Fibroblast of skin of left quadriceps (primary cell): ENCODE measurements around the gene IQCH.
"Not testable (repeated sequence)": the region's sequence is repeated elsewhere in the genome, so short reads cannot be mapped to it uniquely, and the experiment has no call there.

ENCODE experiments used
- DNase-seq, 2 experiments: peaks; one replicate each; pipeline ENCODE4 v3.0.0-alpha.2; 2013; ENCODE audit warnings: low read depth in 2 of 2

The IQCH gene

DNA sequence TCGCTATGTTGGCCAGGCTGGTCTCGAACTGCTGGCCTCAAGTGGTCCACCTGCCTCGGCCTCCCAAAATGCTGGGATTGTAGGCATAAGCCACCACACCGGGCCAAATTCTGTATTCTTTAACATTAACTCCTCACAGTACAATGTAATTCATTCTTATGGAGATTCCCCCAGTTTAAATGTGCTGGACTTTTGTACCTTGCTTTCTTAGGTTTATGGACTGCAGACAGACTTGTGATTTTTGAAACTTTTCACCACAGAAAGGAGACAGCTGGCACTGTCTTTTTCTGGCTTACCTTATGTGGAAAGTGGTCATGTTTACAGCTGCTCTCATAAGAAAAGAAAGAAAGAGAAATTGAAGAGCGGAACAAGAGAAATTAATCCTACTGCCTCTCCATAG is 103.8 kb downstream of the IQCH start:
- no peak for DNase-seq

DNA sequence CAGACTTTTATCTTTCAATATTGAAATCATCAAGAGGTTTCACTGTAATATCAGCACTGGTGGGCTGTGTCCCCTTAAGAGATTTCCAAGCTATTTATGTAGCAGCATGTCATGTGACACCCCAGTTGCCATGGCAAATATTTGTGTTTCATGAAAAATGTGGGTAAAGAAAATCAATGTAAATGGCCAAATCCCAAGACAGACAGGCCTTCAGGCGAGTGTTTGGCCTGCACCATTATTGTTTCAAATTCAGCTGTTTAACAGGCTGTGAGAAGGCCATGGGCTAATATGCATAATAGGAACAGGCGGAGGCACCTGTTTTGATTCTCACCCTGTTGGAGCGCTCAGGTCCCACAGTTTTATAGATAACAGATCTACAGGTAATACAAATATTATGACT is 104.2 kb downstream of the IQCH start:
- no peak for DNase-seq

DNA sequence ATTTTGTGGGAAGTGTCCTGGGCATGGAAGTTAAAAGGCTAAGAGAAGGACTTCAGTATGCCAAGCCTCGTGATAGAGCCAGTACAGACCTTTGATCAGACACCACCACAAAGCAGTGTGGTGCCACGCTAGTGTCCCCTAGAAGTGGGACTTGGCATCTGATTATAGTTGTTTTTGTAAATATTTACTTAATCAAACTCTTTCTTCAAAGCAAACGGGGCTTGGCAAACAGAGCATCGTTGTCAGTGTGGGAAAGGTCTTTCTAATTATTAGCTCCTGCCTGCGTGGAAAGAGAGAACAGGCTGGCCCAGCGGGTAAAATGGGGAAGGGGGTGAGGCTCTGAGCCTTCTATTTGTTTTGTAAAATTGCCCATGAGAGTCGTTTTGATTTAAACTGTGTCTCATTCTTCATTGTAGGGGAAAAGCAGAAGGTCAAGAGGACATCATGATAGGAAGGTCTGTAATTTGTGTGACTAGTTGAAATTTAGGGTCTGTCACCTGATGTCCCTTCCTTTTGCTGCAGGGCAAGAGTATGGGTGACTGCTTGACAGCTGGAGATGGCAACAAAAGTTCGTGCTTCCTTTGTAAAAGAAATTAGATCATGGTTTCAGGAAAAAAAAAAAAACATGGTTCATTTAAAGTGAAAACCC is 105.0 kb downstream of the IQCH start:
- no peak for DNase-seq

DNA sequence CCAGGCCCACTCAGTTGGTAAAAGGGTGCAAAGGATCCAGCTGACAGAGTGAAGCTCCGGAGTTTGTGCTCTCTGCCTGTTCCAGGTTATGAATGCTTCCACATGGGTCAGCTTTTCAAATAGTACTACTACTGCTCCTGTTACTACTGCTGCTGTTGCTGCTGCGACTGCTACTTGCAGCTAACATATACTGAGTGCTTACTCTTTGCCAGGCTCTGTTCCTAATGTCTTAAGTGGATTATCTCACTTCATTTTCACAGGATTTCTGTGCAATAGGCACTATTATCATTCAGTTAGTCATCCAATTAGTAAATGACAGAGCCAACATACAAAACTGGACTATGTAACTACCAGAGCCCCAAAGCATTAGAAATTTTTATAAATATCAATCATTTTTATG is 106.5 kb downstream of the IQCH start:
- DNase-seq, result no peak

DNA sequence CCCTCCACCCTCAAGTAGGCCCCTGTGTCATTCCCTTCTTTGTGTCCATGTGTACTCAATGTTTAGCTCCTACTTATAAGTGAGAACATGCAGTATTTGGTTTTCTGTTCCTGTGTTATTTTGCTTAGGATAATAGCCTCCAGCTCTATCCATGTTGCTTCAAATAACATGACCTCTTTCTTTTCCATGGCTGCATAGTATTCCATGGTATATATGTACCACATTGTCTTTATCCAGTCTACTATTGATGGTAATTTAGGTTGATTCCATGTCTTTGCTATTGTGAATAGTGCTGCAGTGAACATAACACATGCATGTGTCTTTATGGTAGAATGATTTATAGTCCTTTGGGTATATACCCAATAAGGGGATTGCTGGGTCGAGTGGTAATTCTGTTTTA is 109.1 kb downstream of the IQCH start:
- not testable (repeated sequence) for DNase-seq

DNA sequence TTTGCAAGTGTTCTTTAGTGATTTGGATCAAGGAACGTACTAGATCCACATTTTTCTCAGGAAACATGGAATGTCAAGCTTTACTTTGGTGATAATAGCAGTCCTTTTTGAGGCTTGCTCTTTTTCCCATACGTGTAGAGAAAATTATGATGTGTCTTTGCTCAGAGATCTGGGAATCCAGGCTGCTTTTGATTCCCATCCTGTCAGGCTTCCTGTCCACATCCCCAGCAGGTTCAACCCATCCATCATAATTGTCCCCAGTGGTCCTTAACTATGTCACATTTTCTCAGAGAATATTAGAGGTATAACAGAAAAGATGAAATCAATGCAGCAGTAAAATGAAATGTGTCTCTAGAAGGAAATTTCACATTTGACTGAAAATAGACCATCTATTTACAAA is 111.4 kb downstream of the IQCH start:
- DNase-seq, result no peak

DNA sequence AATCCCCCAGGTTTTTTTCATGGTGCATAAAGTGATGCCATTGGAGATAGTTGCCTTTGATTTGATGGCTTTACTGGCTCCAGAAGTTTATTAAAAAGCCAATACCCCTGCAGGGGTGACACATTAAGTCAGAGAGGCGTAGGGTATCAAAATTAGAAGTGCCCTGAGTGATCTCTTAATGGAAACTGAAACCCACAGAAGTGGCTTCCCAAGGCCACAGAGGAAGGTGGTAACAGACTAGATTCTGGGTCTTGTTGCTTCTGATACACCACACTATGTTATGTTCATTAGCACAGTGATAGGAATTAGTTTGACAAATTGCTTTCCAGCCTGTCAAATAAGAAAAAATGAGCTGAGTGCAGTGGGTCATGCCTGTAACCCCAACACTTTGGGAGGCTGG is 112.3 kb downstream of the IQCH start:
- DNase-seq, result no peak

DNA sequence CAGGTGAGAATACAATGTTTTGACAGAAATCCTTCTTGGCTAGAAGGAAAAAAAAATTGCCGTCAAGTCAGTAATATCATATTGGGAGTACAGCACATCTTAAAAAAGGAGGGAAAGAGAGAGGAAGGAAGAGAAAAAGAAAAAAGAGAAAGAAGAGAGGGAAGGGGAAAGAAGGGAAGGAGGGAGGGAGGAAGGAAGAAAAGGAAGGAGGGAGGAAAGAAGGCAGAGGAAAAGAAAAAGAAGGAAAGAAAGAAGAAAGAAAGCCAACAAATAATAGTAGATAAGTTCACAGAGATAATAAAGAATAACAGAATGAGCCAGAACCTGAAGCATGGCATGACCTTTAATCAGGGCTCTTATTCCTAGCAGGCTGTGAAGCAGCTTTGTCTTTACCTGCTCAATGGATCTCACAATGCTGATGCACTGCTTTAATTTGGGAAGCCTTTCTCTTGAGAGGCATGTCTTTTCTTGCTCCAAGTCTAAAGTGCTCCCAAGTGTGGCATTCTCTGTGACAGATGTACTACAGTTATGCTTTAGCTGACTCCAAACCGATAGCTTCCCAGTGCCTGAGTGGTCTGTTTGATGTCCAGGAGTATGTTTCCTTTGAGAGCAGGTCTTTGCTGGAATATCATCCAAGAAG is 114.9 kb downstream of the IQCH start:
- DNase-seq, result no peak

DNA sequence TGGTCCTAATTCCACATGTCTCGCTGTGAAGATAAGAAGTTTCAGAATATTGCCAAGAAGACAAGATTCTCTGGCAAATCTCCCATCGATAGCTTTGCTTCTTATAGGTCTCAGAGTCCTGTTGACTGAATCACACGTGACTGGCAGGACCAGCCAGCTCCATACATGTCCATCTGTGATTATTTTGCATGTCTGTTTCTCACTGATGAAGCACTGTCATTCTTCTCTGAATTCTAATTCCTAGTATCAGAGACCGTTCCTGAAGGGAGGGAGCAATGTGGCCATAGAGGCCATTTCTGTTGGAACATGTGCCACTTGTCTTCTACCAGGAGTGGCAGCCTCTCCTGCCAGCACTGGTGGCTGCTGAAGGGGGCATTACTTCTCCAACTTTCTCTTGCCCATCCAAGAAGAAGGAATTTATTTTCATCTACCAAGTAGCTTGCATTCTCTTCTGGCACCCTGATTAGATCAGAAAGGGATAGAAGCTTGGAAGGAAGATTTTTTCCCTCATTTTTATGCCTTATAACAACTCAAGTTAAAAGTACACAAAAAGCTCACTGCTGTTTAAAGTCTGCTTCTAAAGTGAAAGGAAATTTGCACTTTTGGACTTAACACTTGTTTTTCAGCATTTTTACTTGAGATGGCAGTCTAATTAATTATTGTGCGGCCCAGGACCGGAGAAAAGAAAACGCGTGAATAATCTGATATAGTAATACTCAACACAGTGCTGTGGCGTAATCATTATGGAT is 115.8 kb downstream of the IQCH start:
- DNase-seq, result no peak

DNA sequence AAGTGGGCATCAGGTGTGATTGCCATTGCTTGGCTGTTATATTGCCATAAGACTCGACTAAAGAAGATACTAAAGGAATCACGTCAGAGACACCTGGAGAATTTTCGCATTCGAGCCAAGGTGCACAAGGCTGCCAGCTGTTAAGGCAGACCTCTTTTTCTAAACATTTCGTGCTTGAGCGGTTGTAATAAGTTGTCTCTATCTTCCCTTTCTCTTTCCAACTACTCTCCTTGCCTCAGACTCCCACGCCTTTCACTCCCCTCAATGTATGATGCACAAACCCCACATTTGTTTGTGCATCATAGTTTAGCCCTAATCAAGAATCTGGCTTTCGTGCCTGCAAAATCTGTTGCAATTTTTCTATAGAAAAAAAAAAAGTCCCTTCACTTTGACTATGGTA is 118.0 kb downstream of the IQCH start:
- DNase-seq, result no peak

DNA sequence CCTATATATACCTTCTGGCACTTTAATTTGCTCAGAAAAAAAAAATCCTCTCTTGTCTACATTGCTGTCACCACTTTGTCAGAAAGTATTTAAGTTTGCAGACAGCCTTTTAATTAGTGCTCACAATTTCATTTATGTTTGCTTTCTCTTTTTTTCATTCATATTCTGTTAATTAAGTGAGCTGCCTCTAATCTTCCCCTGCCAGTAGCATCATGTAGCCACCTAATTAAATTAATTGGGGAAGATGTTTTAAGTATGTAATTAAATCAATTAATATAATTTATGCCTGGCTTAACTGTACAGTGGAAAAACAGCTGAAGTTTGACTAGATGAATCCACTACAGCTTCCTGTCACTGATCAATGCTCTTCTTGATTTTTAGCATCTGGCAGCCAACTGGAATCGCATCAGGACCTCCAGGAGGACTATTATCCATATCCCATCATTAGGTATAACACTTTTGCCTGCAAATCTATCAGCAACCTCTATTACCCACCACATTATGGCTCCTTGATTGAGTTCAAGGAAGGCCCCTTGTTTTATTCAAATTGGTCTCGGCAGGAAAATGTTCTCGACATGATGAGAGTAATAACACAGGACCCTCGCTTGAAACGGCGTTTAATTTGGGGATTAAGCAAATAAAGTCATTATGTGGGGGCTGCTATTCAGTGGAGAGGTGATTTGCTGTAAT is 118.5 kb downstream of the IQCH start:
- DNase-seq, result no peak

DNA sequence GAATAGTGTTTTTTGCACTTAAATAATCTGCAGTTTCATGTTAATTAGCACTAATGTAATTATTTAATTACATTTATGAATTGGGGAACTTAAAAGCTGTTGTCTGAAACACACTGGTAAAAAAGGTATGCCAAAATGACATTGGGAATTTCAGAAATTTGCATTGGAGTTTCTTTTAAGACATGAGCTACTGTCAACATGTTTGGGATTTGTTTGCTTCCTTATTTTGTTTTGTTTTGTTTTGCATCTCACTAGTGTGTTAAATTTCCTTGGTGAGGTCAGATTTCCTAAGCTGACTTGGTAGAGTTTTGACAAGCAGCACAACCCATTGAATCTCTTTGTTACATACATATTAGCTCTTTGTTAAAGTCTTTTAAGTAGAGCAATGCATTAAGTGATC is 119.4 kb downstream of the IQCH start:
- no peak for DNase-seq

DNA sequence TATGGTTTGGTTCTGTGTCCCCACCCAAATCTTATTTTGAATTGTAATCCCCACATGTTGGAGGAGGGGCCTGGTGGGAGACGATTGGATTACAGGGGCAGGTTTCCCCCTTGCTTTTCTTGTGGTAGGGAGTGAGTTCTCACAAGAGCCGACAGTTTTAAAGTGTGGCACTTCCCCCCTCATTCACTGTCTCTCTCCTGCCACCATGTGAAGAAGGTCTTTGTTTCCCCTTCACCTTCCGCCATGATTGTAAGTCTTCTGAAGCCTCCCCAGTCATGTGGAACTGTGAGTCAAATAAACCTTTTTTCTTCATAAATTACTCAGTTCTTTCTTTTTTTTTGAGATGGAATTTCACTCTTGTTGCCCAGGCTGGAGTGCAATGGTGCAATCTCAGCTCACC is 124.9 kb downstream of the IQCH start:
- no peak for DNase-seq

DNA sequence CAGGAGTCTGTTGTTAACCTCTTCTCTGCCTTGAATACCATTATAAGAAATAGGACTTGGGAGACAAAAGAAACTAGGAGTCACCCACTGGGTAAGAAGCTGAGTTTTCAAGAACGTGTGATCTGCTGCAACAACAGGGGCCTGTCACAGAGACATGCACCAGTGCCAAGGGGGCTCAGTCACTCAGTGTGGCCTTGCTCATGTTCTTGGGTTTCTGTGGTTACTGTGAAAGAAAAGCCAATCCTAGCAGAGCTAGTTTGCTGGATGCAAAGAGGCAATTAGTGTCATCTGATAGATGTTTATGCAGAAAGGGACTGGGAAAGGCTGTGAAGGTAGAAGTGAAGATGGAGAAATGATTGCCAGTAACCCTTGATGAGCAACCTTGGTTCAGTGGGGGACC is 126.3 kb downstream of the IQCH start:
- DNase-seq, result no peak

DNA sequence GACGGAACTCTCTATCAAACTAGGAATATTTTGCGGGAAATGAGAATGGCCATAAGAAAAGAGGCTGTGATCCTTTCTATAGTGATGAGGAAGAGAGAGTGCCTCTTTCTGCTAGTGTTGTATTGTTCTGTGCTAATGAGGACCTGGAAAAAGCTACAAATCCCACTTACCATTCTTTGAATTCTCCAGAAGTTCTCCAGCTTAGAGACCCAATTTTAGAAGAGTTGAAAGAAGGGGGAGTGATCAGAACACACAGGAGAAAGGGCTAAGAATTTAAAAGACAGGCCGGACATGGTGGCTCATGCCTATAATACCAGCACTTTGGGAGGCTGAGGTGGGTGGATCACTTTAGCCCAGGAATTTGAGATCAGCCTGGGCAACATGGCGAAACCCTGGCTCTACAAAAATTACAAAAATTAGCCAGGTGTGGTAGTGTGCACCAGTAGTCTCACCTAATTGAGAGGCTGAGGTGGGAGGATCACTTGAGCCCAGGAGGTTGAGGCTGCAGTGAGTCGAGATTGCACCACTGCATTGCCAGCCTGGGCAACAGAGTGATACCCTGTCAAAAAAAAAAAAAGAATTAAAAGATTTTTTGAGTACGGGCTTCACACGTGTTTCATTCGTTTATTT is 126.9 kb downstream of the IQCH start:
- no peak for DNase-seq

DNA sequence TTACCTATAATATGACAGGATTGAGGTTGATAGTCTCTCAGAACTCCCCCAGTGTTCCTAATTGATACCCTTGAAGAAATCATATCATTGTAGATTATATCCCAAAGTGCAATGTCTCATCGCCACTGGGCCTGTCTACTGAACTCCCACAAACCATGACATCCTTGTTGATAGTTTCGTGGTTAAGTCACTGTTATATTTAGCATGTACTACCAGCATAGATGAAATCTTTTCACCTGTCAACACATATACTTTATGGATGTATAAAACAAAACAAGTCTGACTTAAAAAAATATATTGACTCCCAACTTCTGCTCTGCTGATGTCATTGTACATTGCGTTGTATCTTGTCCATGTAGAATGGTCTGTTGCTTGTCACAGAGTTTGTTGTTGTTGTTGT is 128.1 kb downstream of the IQCH start:
- no peak for DNase-seq

DNA sequence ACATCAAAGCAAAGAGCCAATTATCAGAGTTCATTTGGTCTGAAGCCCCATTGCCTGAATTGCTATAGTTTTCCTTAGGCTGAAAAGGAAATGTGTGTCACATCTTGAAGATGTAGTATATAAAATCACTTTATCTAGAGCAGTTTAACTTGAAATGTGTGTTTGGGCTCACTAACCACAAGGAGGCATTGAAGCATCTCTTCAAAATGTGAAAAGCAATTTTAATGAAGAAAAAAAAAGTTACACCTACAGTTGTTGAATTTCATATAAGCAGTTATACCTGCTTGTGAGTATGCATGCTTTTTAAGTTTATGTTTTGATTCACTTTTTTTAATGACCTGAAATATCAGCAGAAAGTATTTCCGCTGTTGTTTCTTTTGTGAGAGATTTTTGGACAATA is 129.3 kb downstream of the IQCH start:
- no peak for DNase-seq

DNA sequence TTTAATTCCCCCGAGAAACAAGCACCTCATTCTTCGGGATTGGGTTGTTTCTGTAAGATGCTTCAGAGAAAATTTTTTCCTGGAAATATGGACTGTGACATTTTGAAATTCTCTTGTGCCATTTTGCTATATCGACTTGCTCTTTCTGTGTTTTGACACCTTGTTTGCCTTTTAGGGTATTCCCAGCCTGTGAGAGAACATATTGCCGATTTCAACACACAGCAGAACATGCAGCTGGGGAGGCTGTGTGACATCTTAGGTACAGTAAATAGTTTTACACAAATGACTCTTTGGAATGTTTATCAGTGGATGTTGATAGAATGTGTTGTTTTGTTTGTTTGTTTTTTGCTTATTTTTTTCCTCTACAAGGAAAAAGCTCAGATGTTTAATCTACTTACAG is 130.2 kb downstream of the IQCH start:
- no peak for DNase-seq

DNA sequence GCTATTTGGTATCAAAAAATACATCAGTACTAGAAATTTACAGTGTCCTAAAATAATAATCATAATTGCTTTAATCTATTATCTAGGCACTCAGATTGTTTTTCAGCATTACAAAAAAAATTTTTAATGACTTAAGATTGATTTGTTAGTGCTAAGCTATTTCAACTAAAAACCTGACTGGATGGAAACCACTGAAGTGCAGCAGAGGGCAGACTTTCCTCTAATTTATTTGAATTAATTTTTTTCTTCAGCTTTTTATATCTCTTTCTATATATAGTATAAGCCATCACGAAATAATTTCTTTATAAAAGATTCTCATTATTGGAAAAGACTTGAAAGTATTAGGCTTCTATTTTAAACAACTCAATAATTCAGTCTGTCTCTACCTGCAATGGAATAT is 131.4 kb downstream of the IQCH start:
- no peak for DNase-seq

DNA sequence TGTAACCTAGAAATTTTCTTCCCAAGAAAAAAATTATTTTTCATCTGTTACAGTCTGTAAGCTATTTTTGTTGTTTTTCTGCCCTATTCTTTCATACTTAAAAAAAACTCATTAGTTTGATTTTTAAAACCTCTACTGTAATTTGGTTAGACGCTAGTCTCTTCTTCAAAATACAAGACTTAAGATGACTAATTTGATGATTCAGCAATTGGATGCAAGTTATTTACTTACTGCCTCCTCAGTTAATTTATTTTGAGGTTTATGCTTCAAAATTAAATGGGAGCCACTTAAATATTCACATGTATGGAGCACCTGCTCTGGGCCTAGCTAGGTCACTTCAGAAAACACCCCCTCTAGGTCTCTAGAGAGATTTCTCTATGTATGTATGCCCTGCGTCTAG is 132.4 kb downstream of the IQCH start:
- no peak for DNase-seq

DNA sequence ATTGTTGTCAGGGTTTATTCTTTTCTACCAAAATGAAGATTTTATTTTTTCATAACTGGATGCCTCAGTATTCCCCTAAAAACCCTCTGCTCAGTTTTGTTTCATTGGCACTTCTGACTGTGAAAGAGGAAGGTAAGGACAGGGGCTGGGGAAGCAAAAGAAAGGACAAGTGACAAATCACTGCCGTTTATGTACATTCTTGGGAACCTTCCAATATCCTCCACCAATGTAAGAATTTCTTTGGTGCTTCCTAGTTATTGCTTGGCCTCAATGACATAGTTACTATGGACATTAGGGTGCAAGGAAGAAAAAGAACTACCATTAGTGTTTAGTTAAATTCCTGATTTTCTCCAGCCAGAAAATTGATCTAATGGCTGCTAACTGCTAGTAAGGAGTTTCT is 135.4 kb downstream of the IQCH start:
- no peak for DNase-seq
